ENCODE data around the gene RIC8A.

GRCh38 chr11:196786-197731 is 10.4 kb upstream of the RIC8A start:
- TF ChIP-seq CTCF (conservative IDR thresholded peaks at IDR 0.05; ENCODE audit: low read depth, low read length) (no peak), EZH2 (IDR thresholded peaks at IDR 0.05; ENCODE audit: low read length, unreplicated experiment) (no peak), EZH2phosphoT487 (IDR thresholded peaks at IDR 0.05; ENCODE audit: borderline replicate concordance, low read length) (no peak)

All from PC-3 (cell line).